Stimulated activated naive CD4-positive, alpha-beta T cell treated with Interleukin-2 at 50 U/mL for 16 hours (primary cell): ENCODE data around the gene COL15A1.
"Not testable (repeated sequence)": the region's sequence is repeated elsewhere in the genome, so short reads cannot be mapped to it uniquely, and the experiment has no call there.

Experiments
- DNase-seq: peaks from one replicate; lab custom pipeline; 2025; lab: John Stamatoyannopoulos, UW

The COL15A1 gene

GRCh38 chr9:98943682-98944056, at the start of gene COL15A1:
Gene COL15A1, plus strand, starts transcription at chr9:98943907. Its CDS starts 155 bp downstream, at chr9:98944062.
- DNase-seq: no peak

- no peak for DNase-seq
Measured at GRCh38 chr9:98894171-98894570, 49.5 kb upstream of the COL15A1 start.

- no peak for DNase-seq
Measured at GRCh38 chr9:98894761-98895160, 48.9 kb upstream of the COL15A1 start.

GRCh38 chr9:98896632-98897031, 47.1 kb upstream of the COL15A1 start:
- no peak for DNase-seq

GRCh38 chr9:98897745-98898144, 46.0 kb upstream of the COL15A1 start:
- DNase-seq: no peak

GRCh38 chr9:98899408-98900056, 44.2 kb upstream of the COL15A1 start:
- DNase-seq: no peak

- DNase-seq: no peak
Measured at GRCh38 chr9:98900244-98900643, 43.5 kb upstream of the COL15A1 start.

GRCh38 chr9:98900725-98901124, 43.0 kb upstream of the COL15A1 start:
- no peak for DNase-seq

- DNase-seq: not testable (repeated sequence)
Measured at GRCh38 chr9:98901843-98902242, 41.9 kb upstream of the COL15A1 start.

GRCh38 chr9:98902516-98902915, 41.2 kb upstream of the COL15A1 start:
- DNase-seq: no peak

- DNase-seq: no peak
Measured at GRCh38 chr9:98902925-98903324, 40.8 kb upstream of the COL15A1 start.

- no peak for DNase-seq
Measured at GRCh38 chr9:98903961-98904411, 39.7 kb upstream of the COL15A1 start.

- no peak for DNase-seq
Measured at GRCh38 chr9:98905015-98905414, 38.7 kb upstream of the COL15A1 start.

- DNase-seq: no peak
Measured at GRCh38 chr9:98906273-98907040, 37.2 kb upstream of the COL15A1 start.

GRCh38 chr9:98907055-98907454, 36.7 kb upstream of the COL15A1 start:
- no peak for DNase-seq

- DNase-seq: no peak
Measured at GRCh38 chr9:98908897-98909634, 34.6 kb upstream of the COL15A1 start.

- no peak for DNase-seq
Measured at GRCh38 chr9:98909935-98910334, 33.8 kb upstream of the COL15A1 start.

- DNase-seq: no peak
Measured at GRCh38 chr9:98911042-98911441, 32.7 kb upstream of the COL15A1 start.

- not testable (repeated sequence) for DNase-seq
Measured at GRCh38 chr9:98911738-98912137, 32.0 kb upstream of the COL15A1 start.

- no peak for DNase-seq
Measured at GRCh38 chr9:98912450-98912849, 31.3 kb upstream of the COL15A1 start.

- no peak for DNase-seq
Measured at GRCh38 chr9:98913044-98913443, 30.7 kb upstream of the COL15A1 start.

- DNase-seq: no peak
Measured at GRCh38 chr9:98913705-98914104, 30.0 kb upstream of the COL15A1 start.

- DNase-seq: no peak
Measured at GRCh38 chr9:98915599-98915998, 28.1 kb upstream of the COL15A1 start.
